UCSD-AML1 (cell line): ENCODE data around the gene RNF123.
A peak's percentile ranks its signal among the peaks of the same experiment; 100 is the strongest.

Source experiments
- DNase-seq: peaks from one replicate; lab custom pipeline; 2025; ENCODE audit not compliant: unreplicated experiment; lab: John Stamatoyannopoulos, UW

RNF123 gene

GRCh38 chr3:49717211-49717958 lies 28.0 kb downstream of the RNF123 start:
- DNase-seq = no peak

GRCh38 chr3:49717959-49718857 lies 28.9 kb downstream of the RNF123 start:
- DNase-seq = no peak

GRCh38 chr3:49718858-49719213 lies 29.5 kb downstream of the RNF123 start:
- no peak for DNase-seq

- DNase-seq = peak; percentile 84
Measured at GRCh38 chr3:49719214-49719884, 30.0 kb downstream of the RNF123 start, which contains the start of gene AMIGO3. TSS of gene AMIGO3 (minus strand) at chr3:49719684. CDS start at chr3:49719465, 219 bp downstream.

- no peak for DNase-seq
Measured at GRCh38 chr3:49720855-49721595, 31.7 kb downstream of the RNF123 start.

- no peak for DNase-seq
Measured at GRCh38 chr3:49721596-49721895, 32.2 kb downstream of the RNF123 start.

GRCh38 chr3:49721896-49722781 lies 32.8 kb downstream of the RNF123 start:
- no peak for DNase-seq

GRCh38 chr3:49722896-49723295 lies 33.5 kb downstream of the RNF123 start:
- no peak for DNase-seq

- no peak for DNase-seq
Measured at GRCh38 chr3:49723296-49723627, 33.9 kb downstream of the RNF123 start.

- DNase-seq = peak; percentile 97
Measured at GRCh38 chr3:49723628-49724551, 34.5 kb downstream of the RNF123 start, which contains the start of gene GMPPB. TSS of gene GMPPB (minus strand) at chr3:49723951. CDS start at chr3:49723726, 225 bp downstream.

GRCh38 chr3:49724586-49724985 lies 35.2 kb downstream of the RNF123 start:
- no peak for DNase-seq

GRCh38 chr3:49725906-49726681 lies 36.7 kb downstream of the RNF123 start:
- no peak for DNase-seq

GRCh38 chr3:49727154-49727923 lies 38.0 kb downstream of the RNF123 start:
- DNase-seq = no peak

GRCh38 chr3:49727924-49728361 lies 38.6 kb downstream of the RNF123 start:
- no peak for DNase-seq

- no peak for DNase-seq
Measured at GRCh38 chr3:49729966-49730609, 40.7 kb downstream of the RNF123 start.

GRCh38 chr3:49732597-49732996 lies 43.2 kb downstream of the RNF123 start:
- no peak for DNase-seq

GRCh38 chr3:49733551-49733950 lies 44.2 kb downstream of the RNF123 start:
- DNase-seq = no peak
